ENCODE data around the gene A4GALT.

- no peak for TF ChIP-seq TAF1 (IDR thresholded peaks at IDR 0.05; ENCODE audit: borderline replicate concordance, insufficient read depth, low read length)
- TF ChIP-seq REST (IDR thresholded peaks at IDR 0.05; ENCODE audit: insufficient read depth in 1 of 2, low read depth in 2 of 2, low read length in 2 of 2): no peak
- no peak for TF ChIP-seq POLR2AphosphoS5 (IDR thresholded peaks at IDR 0.05; ENCODE audit: low read depth, low read length)
- peak; percentile 11; the same call in 1 of the 2 replicates for TF ChIP-seq SIN3A (IDR thresholded peaks at IDR 0.05; ENCODE audit: borderline replicate concordance, insufficient read depth, low read length)
- TF ChIP-seq FOXP2 (optimal IDR thresholded peaks at IDR 0.05; ENCODE audit: borderline replicate concordance, extremely low read depth, extremely low read length, insufficient read depth): no peak
These were observed 72.1 kb downstream of the A4GALT start for GRCh38 chr22:42648368-42649245.
